Esophagus muscularis mucosa (tissue), 4 donors: Measurements from ENCODE around the gene SPOUT1. TPM values are rescaled to one million over a fixed set of nuclear protein-coding genes. Genes with fewer than 3 reads are reported as not detected.

ENCODE experiments used
- DNase-seq: peaks from one replicate; pipeline ENCODE4 v3.0.0-alpha.2; 2017; ENCODE audit errors: extremely low spot score
- H3K27ac ChIP-seq, 4 donors: fragments of 200-600 bp; sonication (generic); replicated peaks in 1 of 4; 1 replicate in 3 of 4; 2 replicates in 1 of 4; pipeline ENCODE4 v1.5.1; 2016 to 2019; ENCODE audit warnings: mild to moderate bottlenecking in 1 of 4
- H3K27me3 ChIP-seq, 4 donors: fragments of 200-600 bp; sonication (generic); one replicate each; pipeline versions ENCODE4 v1.5.1 to v1.6.0; 2016 to 2019
- H3K36me3 ChIP-seq, 4 donors: fragments of 200-600 bp; sonication (generic); one replicate each; pipeline ENCODE4 v1.5.1; 2016 to 2019
- H3K4me1 ChIP-seq, 4 donors: fragments of 200-600 bp; sonication (generic); one replicate each; pipeline ENCODE4 v1.5.1; 2016 to 2019
- H3K4me3 ChIP-seq, 4 donors: fragments of 200-600 bp; sonication (generic); 1 replicate in 2 of 4; 2 replicates in 2 of 4; pipeline ENCODE4 v1.5.1; 2016 to 2019; ENCODE audit warnings: mild to moderate bottlenecking in 4 of 4, moderate library complexity in 1 of 4
- H3K9me3 ChIP-seq, 4 donors: fragments of 200-600 bp; sonication (generic); 1 replicate in 3 of 4; 2 replicates in 1 of 4; pipeline ENCODE4 v1.5.1; 2016 to 2019
- CTCF ChIP-seq, 3 experiments: fragments of 200-600 bp in 2 of 3; fragments of 450-650 bp in 1 of 3; sonication (generic) in 2 of 3; IDR thresholded peaks; one replicate each; pipeline ENCODE4 v1.5.1; 2017 to 2019; ENCODE audit warnings: antibody characterized with exemption in 3 of 3, mild to moderate bottlenecking in 2 of 3, moderate library complexity in 1 of 3
- EP300 ChIP-seq: sonication (generic); formaldehyde crosslinking; IDR thresholded peaks from one replicate; pipeline ENCODE4 v1.6.1; 2017; ENCODE audit warnings: antibody characterized with exemption
- POLR2A ChIP-seq: fragments of 450-650 bp; IDR thresholded peaks from one replicate; pipeline ENCODE4 v1.6.1; 2017; ENCODE audit warnings: antibody characterized with exemption, moderate library complexity, mild to moderate bottlenecking, low read depth
- POLR2AphosphoS5 ChIP-seq, 2 donors: sonication (generic); formaldehyde crosslinking; IDR thresholded peaks; one replicate each; pipeline ENCODE4 v1.6.1; 2017; ENCODE audit warnings: antibody characterized with exemption in 2 of 2
- WGBS: methylation state at CpG from one replicate; pipeline ENCODE4 v1.1.5; 2018; 5-methylcytosine and 5-hydroxymethylcytosine counted together
- intact Hi-C: fragments of 100-400 bp; cut with DNase I; formaldehyde crosslinking; loops from one replicate; pipeline ENCODE4 v1.15.1; 2023
- total RNA-seq, 4 donors: library from RNA; depleted of rRNA; stranded (reverse); fragments of >200 nt; gene quantifications; one replicate each; pipeline versions ENCODE4 v1.1.0 to v1.2.1, GENCODE V29; 2016

SPOUT1 gene
- total RNA-seq, 4 donors from 2014 or later = 15.3 to 36.5 (median 19.8) TPM

GRCh38 chr9:128788445-128788844, 41.1 kb downstream of the SPOUT1 start:
- H3K4me3 ChIP-seq = peak overlapping the region; percentile 93 to 100 (median 98)
- H3K36me3 ChIP-seq = peaks cover 12 to 48% (median 39%) of the 10 kb centered on the region in 4 donors
- no peaks in the 10 kb centered on the region for H3K9me3 ChIP-seq
- no peaks in the 10 kb centered on the region for H3K27me3 ChIP-seq
- no peak for DNase-seq
- peaks cover 5 to 34% (median 30%) of the 10 kb centered on the region in 4 donors for H3K4me1 ChIP-seq
- TF ChIP-seq POLR2A (no peak), CTCF (IDR thresholded peaks at IDR 0.05) (no peak), EP300 (no peak), POLR2AphosphoS5 (IDR thresholded peaks at IDR 0.05) (no peak)
- WGBS = no CpG with 5 or more reads among the region's 1 CpG
- intact Hi-C loops = no loop called here
- no peak overlapping the region for H3K27ac ChIP-seq

GRCh38 chr9:128787659-128788058, 41.9 kb downstream of the SPOUT1 start:
- H3K36me3 ChIP-seq = peaks cover 12 to 40% (median 31%) of the 10 kb centered on the region in 4 donors
- no peak for DNase-seq
- no peaks in the 10 kb centered on the region for H3K9me3 ChIP-seq
- H3K27me3 ChIP-seq = no peaks in the 10 kb centered on the region
- TF ChIP-seq CTCF (IDR thresholded peaks at IDR 0.05) (no peak), POLR2AphosphoS5 (IDR thresholded peaks at IDR 0.05) (no peak), EP300 (no peak), POLR2A (no peak)
- peaks cover 5 to 40% (median 35%) of the 10 kb centered on the region in 4 donors for H3K4me1 ChIP-seq
- intact Hi-C loops = loop anchor here (2.0 kb wide), 1 partner anchor 85 kb away; the partner anchor contains the start of gene PKN3
- peak overlapping the region; percentile 93 to 100 (median 98) for H3K4me3 ChIP-seq
- under 1% methylated on average over 7 of the region's 7 CpGs for WGBS
- peak overlapping the region; percentile 85 to 88 (median 86) for H3K27ac ChIP-seq

DNA sequence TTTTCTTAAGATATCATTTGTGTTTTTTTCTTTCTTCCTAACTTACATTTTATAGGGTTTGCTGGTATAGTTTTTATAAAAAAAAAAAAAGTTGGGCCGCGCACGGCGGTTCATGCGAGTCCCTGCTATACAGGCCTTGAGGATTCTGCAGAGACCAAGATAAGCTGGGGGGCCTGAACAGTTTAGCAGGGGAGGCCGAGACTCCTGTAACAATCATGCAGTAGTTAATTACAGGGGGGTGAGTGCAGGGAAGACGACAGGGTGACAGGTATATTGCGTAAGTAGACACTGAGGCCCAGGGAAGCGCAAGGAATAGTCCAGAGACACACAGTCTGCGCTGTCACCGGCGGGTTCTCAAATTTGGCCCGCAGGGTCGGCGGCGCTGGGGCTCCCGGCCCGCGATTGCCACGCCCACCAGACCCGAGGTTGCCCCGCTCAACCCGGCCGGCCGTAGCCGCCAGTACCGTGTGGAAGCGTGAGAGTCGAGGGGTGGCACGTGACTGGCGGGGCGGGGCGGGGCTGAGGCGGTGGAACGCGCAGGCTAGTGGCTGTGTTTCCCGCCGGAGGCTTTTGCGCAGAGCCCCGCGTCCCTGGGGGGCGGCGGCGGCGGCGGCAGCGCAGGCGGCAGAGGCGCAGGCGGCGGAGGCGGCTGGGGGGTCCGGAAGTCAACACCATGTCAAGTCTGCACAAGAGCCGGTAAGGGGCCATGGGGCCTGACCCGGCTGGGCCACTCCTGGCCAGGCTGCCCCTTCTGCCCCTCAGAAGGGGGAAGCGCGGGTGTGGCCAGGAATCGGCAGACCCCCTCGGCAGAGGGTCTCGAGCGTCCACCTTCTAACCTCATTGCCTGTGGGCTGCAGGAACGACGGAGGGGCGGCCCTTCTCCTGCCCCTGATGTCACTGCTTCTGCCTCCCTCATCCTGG, 42.7 kb downstream of the SPOUT1 start, which contains the start of gene TBC1D13:
TBC1D13 (plus strand) TSS at position 573 of the 921 bp plus-strand sequence; CDS start at position 674, 101 bp downstream.
- Histone ChIP-seq H3K4me3 (peak within 1 kb of the TSS; percentile 93 to 100 (median 98)), H3K27me3 (no peaks in the 10 kb centered on the region), H3K36me3 (peaks cover 5 to 33% (median 24%) of the 10 kb centered on the region in 4 donors), H3K27ac (peak within 1 kb of the TSS; percentile 85 to 88 (median 86)), H3K9me3 (no peaks in the 10 kb centered on the region), H3K4me1 (peaks cover 5 to 40% (median 35%) of the 10 kb centered on the region in 4 donors)
- peak; percentile 98 for DNase-seq
- intact Hi-C loops = loop anchor here (2.0 kb wide), 1 partner anchor 84 kb away; the partner anchor contains the start of gene PKN3
- TF ChIP-seq CTCF (IDR thresholded peaks at IDR 0.05) (peak in 1 of 3 experiments; percentile 33), POLR2AphosphoS5 (IDR thresholded peaks at IDR 0.05) (peak; percentile 83 to 88), POLR2A (no peak)
- WGBS = 19% methylated on average over 25 of the region's 64 CpGs

GRCh38 chr9:128785427-128785826, 44.2 kb downstream of the SPOUT1 start:
- no peaks in the 10 kb centered on the region for H3K9me3 ChIP-seq
- WGBS = 95% methylated on average over 6 of the region's 6 CpGs
- no peak for DNase-seq
- TF ChIP-seq POLR2A (no peak), CTCF (IDR thresholded peaks at IDR 0.05) (no peak), POLR2AphosphoS5 (IDR thresholded peaks at IDR 0.05) (no peak), EP300 (no peak)
- H3K4me1 ChIP-seq = peaks cover 5 to 40% (median 35%) of the 10 kb centered on the region in 4 donors
- peaks cover 0 to 18% (median 9%) of the 10 kb centered on the region in 4 donors for H3K36me3 ChIP-seq
- H3K4me3 ChIP-seq = no peak overlapping the region
- no peak overlapping the region for H3K27ac ChIP-seq
- intact Hi-C loops = no loop called here
- H3K27me3 ChIP-seq = no peaks in the 10 kb centered on the region
